H1 (cell line): ENCODE measurements around the gene KCNJ2. TPM values are rescaled to one million over a fixed set of nuclear protein-coding genes. Genes with fewer than 3 reads are reported as not detected.

Source experiments
- CTCF ChIA-PET: fragments of 300-600 bp; sonication (Branson Sonifier 250); formaldehyde crosslinking; loops from one replicate; lab custom pipeline; 2021; ENCODE audit not compliant: partially characterized antibody; lab: Charles Lee
- POLR2A ChIA-PET: fragments of 300-600 bp; sonication (Branson Sonifier 250); formaldehyde crosslinking; loops from one replicate; lab custom pipeline; 2021; ENCODE audit warnings: inconsistent platforms; ENCODE audit not compliant: partially characterized antibody; lab: Charles Lee
- DNase-seq, 2 experiments: peaks; one replicate each; pipeline versions ENCODE4 v3.0.0 to v3.0.0-alpha.2; 2010 to 2022; ENCODE audit warnings: low spot score in 2 of 2, low read depth in 1 of 2, mixed read lengths in 1 of 2
- FAIRE-seq: peaks from 2 replicates; lab custom pipeline; 2011; peaks lifted over from hg19 to GRCh38; lab: Jason Lieb, UNC
- H2AFZ ChIP-seq: 2 replicates; pipeline ENCODE4 v1.8.1; 2012; ENCODE audit warnings: low read length, inconsistent platforms
- H2AK5ac ChIP-seq: 2 replicates; pipeline ENCODE4 v1.6.1; 2013; ENCODE audit warnings: low read depth, low read length
- H2BK120ac ChIP-seq: replicated peaks from 2 replicates; pipeline ENCODE3; 2013; ENCODE audit warnings: low read depth, low read length, inconsistent platforms
- H2BK12ac ChIP-seq: 2 replicates; pipeline ENCODE4 v1.6.1; 2013; ENCODE audit warnings: low read depth, low read length
- H2BK15ac ChIP-seq: 2 replicates; pipeline ENCODE4 v1.6.1; 2013; ENCODE audit warnings: low read length
- H2BK20ac ChIP-seq: 2 replicates; pipeline ENCODE4 v1.6.1; 2013; ENCODE audit warnings: low read length
- H2BK5ac ChIP-seq: 2 replicates; pipeline ENCODE4 v1.6.1; 2013; ENCODE audit warnings: low read depth, low read length
- H3K14ac ChIP-seq: 2 replicates; pipeline ENCODE4 v1.6.1; 2013; ENCODE audit warnings: inconsistent platforms; ENCODE audit not compliant: insufficient read length
- H3K18ac ChIP-seq: 2 replicates; pipeline ENCODE4 v1.6.1; 2013; ENCODE audit warnings: low read length; ENCODE audit errors: extremely low read depth
- H3K23ac ChIP-seq: 2 replicates; pipeline ENCODE4 v1.6.1; 2013; ENCODE audit warnings: inconsistent platforms; ENCODE audit not compliant: insufficient read length
- H3K23me2 ChIP-seq: 2 replicates; pipeline ENCODE4 v1.6.1; 2013; ENCODE audit warnings: low read depth, low read length
- H3K27ac ChIP-seq: 2 replicates; pipeline ENCODE4 v1.6.1; 2011; ENCODE audit warnings: low read depth, low read length, inconsistent platforms
- H3K27me3 ChIP-seq, 4 experiments: replicated peaks in 1 of 4; 1 replicate in 1 of 4; 2 replicates in 3 of 4; pipeline versions ENCODE4 v1.6.1 to v1.8.1; 2011 to 2013; ENCODE audit warnings: low read length in 3 of 4, mild to moderate bottlenecking in 3 of 4, inconsistent platforms in 2 of 4, mixed read lengths in 2 of 4, moderate library complexity in 1 of 4; ENCODE audit not compliant: control insufficient read depth in 3 of 4, insufficient read depth in 3 of 4; ENCODE audit errors: extremely low read depth in 1 of 4
- H3K36me3 ChIP-seq, 4 experiments: 2 replicates each; pipeline versions ENCODE4 v1.6.1 to v1.8.1; 2011 to 2013; ENCODE audit warnings: mild to moderate bottlenecking in 4 of 4, low read length in 3 of 4, moderate library complexity in 2 of 4, control low read depth in 1 of 4, inconsistent platforms in 1 of 4; ENCODE audit not compliant: insufficient read depth in 4 of 4, control insufficient read depth in 2 of 4
- H3K4ac ChIP-seq: replicated peaks from 2 replicates; pipeline ENCODE3; 2013; ENCODE audit warnings: low read length, low read depth, mixed read lengths, inconsistent platforms; ENCODE audit not compliant: insufficient read length
- H3K4me1 ChIP-seq, 4 experiments: replicated peaks in 1 of 4; 1 replicate in 1 of 4; 2 replicates in 3 of 4; pipeline versions ENCODE4 v1.6.1 to v1.8.1; 2011 to 2013; ENCODE audit warnings: low read length in 3 of 4, inconsistent platforms in 2 of 4, mixed read lengths in 1 of 4; ENCODE audit not compliant: insufficient read depth in 4 of 4, control insufficient read depth in 3 of 4
- H3K4me2 ChIP-seq, 2 experiments: 2 replicates each; pipeline versions ENCODE4 v1.6.1 to v1.8.1; 2011 to 2013; ENCODE audit warnings: low read depth in 2 of 2, low read length in 2 of 2, control low read depth in 1 of 2, inconsistent platforms in 1 of 2, mild to moderate bottlenecking in 1 of 2; ENCODE audit not compliant: insufficient read depth in 1 of 2
- H3K4me3 ChIP-seq, 4 experiments: fragments of 200-600, 300-600 bp in 1 of 4; sonication (generic), shearing (Covaris generic), sonication (Bioruptor Twin) in 1 of 4; 2 replicates each; pipeline versions ENCODE4 v1.5.1 to v1.8.1; 2011 to 2016; ENCODE audit warnings: low read length in 4 of 4, low read depth in 3 of 4, control low read depth in 2 of 4, inconsistent platforms in 2 of 4, mild to moderate bottlenecking in 2 of 4, mixed read lengths in 1 of 4, moderate library complexity in 1 of 4; ENCODE audit not compliant: insufficient read depth in 2 of 4; ENCODE audit errors: extremely low read depth in 1 of 4
- H3K56ac ChIP-seq: replicated peaks from 2 replicates; pipeline ENCODE3; 2013; ENCODE audit warnings: low read depth, mild to moderate bottlenecking, mixed read lengths, low read length, inconsistent platforms; ENCODE audit not compliant: insufficient read length
- H3K79me1 ChIP-seq: 2 replicates; pipeline ENCODE4 v1.6.1; 2013; ENCODE audit warnings: low read depth, low read length, control low read depth
- H3K79me2 ChIP-seq, 2 experiments: 2 replicates each; pipeline versions ENCODE4 v1.6.1 to v1.8.1; 2012 to 2013; ENCODE audit warnings: low read length in 2 of 2, mild to moderate bottlenecking in 2 of 2, inconsistent platforms in 1 of 2; ENCODE audit not compliant: insufficient read depth in 2 of 2, control insufficient read depth in 1 of 2
- H3K9ac ChIP-seq, 4 experiments: replicated peaks in 1 of 4; 1 replicate in 1 of 4; 2 replicates in 3 of 4; pipeline versions ENCODE4 v1.6.1 to v1.8.1; 2011 to 2013; ENCODE audit warnings: low read depth in 3 of 4, low read length in 3 of 4, control low read depth in 2 of 4, mild to moderate bottlenecking in 2 of 4, moderate library complexity in 2 of 4, inconsistent platforms in 1 of 4; ENCODE audit errors: extremely low read depth in 1 of 4
- H3K9me3 ChIP-seq, 2 experiments: 2 replicates each; pipeline versions ENCODE4 v1.6.1 to v1.8.1; 2012 to 2013; ENCODE audit warnings: mild to moderate bottlenecking in 2 of 2, moderate library complexity in 2 of 2, control low read depth in 1 of 2, inconsistent platforms in 1 of 2, low read depth in 1 of 2, low read length in 1 of 2, mixed read lengths in 1 of 2; ENCODE audit not compliant: insufficient read depth in 2 of 2
- H4K20me1 ChIP-seq, 2 experiments: replicated peaks in 1 of 2; 2 replicates each; pipeline versions ENCODE3 to v1.8.1; 2011 to 2013; ENCODE audit warnings: inconsistent platforms in 2 of 2, low read length in 2 of 2, mild to moderate bottlenecking in 1 of 2; ENCODE audit not compliant: insufficient read depth in 2 of 2, control insufficient read depth in 1 of 2
- H4K5ac ChIP-seq: 2 replicates; pipeline ENCODE4 v1.6.1; 2013; ENCODE audit warnings: low read length, low read depth, mixed read lengths, inconsistent platforms; ENCODE audit not compliant: insufficient read length
- H4K8ac ChIP-seq: 2 replicates; pipeline ENCODE4 v1.8.0; 2013; ENCODE audit warnings: mild to moderate bottlenecking, moderate library complexity, low read length, inconsistent platforms; ENCODE audit not compliant: insufficient read depth; ENCODE audit errors: extremely low read depth
- H4K91ac ChIP-seq: replicated peaks from 2 replicates; pipeline ENCODE3; 2013; ENCODE audit warnings: low read length, mixed read lengths, inconsistent platforms; ENCODE audit not compliant: insufficient read length
- CHD1 ChIP-seq: IDR thresholded peaks from 2 replicates; pipeline ENCODE4 v1.6.1; 2012; ENCODE audit warnings: low read depth, low read length, improper control_type of control experiment
- EP300 ChIP-seq, 2 experiments: IDR thresholded peaks; 1 replicate in 1 of 2; 2 replicates in 1 of 2; pipeline ENCODE4 v1.6.1; 2011 to 2012; ENCODE audit warnings: low read depth in 2 of 2, low read length in 2 of 2, mild to moderate bottlenecking in 2 of 2, borderline replicate concordance in 1 of 2, inconsistent platforms in 1 of 2, moderate library complexity in 1 of 2
- GABPA ChIP-seq: IDR thresholded peaks from 2 replicates; pipeline ENCODE4 v1.6.1; 2011; ENCODE audit warnings: mild to moderate bottlenecking, low read length, moderate library complexity, borderline replicate concordance; ENCODE audit not compliant: insufficient read depth
- GTF2F1 ChIP-seq: IDR thresholded peaks from 2 replicates; pipeline ENCODE4 v1.6.1; 2012; ENCODE audit warnings: low read depth, low read length, improper control_type of control experiment, borderline replicate concordance
- HDAC6 ChIP-seq: IDR thresholded peaks from one replicate; pipeline ENCODE4 v1.7.1; 2012; ENCODE audit warnings: low read depth, mild to moderate bottlenecking, inconsistent platforms, low read length, moderate library complexity
- JUN ChIP-seq: IDR thresholded peaks from 2 replicates; pipeline ENCODE4 v1.6.1; 2011; ENCODE audit warnings: low read depth, mild to moderate bottlenecking, improper control_type of control experiment, low read length
- KDM5A ChIP-seq: fragments of 200-600 bp; IDR thresholded peaks from 2 replicates; pipeline ENCODE4 v1.7.1; 2012; ENCODE audit warnings: mild to moderate bottlenecking, low read length, inconsistent platforms, mixed read lengths
- RXRA ChIP-seq: IDR thresholded peaks from 2 replicates; pipeline ENCODE4 v1.6.1; 2011; ENCODE audit warnings: low read depth, mild to moderate bottlenecking, low read length, moderate library complexity; ENCODE audit not compliant: insufficient read depth
- SIN3A ChIP-seq, 2 experiments: IDR thresholded peaks in 1 of 2; conservative IDR thresholded peaks in 1 of 2; 2 replicates each; pipeline ENCODE4 v1.6.1; 2011 to 2012; ENCODE audit warnings: low read length in 2 of 2, improper control_type of control experiment in 1 of 2, low read depth in 1 of 2, mild to moderate bottlenecking in 1 of 2
- SIRT6 ChIP-seq: IDR thresholded peaks from one replicate; pipeline ENCODE4 v1.7.1; 2012; ENCODE audit warnings: low read length, inconsistent platforms
- SP2 ChIP-seq: IDR thresholded peaks from 2 replicates; pipeline ENCODE4 v1.6.1; 2012; ENCODE audit warnings: mild to moderate bottlenecking, low read length, inconsistent platforms
- YY1 ChIP-seq: IDR thresholded peaks from 2 replicates; pipeline ENCODE4 v1.6.1; 2011; ENCODE audit warnings: low read depth, mild to moderate bottlenecking, low read length
- WGBS, 2 experiments: shearing (Covaris generic) in 1 of 2; methylation state at CpG; one replicate each; pipeline versions ENCODE4 v1.1.6 to v1.1.7; 2013 to 2015; ENCODE audit warnings: low lambda C conversion rate in 2 of 2, mixed read lengths in 2 of 2, inconsistent platforms in 1 of 2, low coverage in 1 of 2, missing lambda C conversion rate in 1 of 2; ENCODE audit not compliant: insufficient replicate concordance in 2 of 2, insufficient coverage in 1 of 2, insufficient read length in 1 of 2; ENCODE audit errors: extremely low coverage in 1 of 2, missing lambda C conversion rate in 1 of 2; 5-methylcytosine and 5-hydroxymethylcytosine counted together
- polyA plus RNA-seq, 7 experiments: library from polyadenylated mRNA; depleted of rRNA in 3 of 7; stranded (reverse) in 5 of 7; unstranded in 2 of 7; fragments of >200 nt in 5 of 7; fragments of 200-250 nt in 2 of 7; gene quantifications; 1 replicate in 5 of 7; 2 replicates in 1 of 7; 4 replicates in 1 of 7; pipeline versions ENCODE4 v1.2.1 to v1.2.3, GENCODE V29; 2011 to 2013; ENCODE audit warnings: missing spikeins in 2 of 7, mixed read lengths in 2 of 7
- total RNA-seq: library from RNA; stranded (reverse); fragmentation: NEBNext Ultra II Directional; extraction: Animal tissue kit (Norgen Biotek cat#: 25700); gene quantifications from 2 replicates; pipeline ENCODE4 v1.2.1, GENCODE V29; 2021

Gene KCNJ2
- total and polyA plus RNA-seq, 2 of the 8 experiments (the other 6 are each of a cell fraction or from before 2014, with no cell fraction given): 0.23 to 0.76 TPM

- Histone ChIP-seq H4K8ac (no peak overlapping the region), H3K79me2 (no peaks in the 10 kb centered on the region), H2BK15ac (no peak overlapping the region), H3K9me3 (no peaks in the 10 kb centered on the region), H3K18ac (no peak overlapping the region), H3K27ac (no peak overlapping the region), H2AK5ac (no peak overlapping the region), H3K56ac (no peak overlapping the region), H3K27me3 (no peaks in the 10 kb centered on the region), H4K5ac (no peak overlapping the region), H4K91ac (no peak overlapping the region), H2AFZ (no peak overlapping the region), H3K79me1 (no peaks in the 10 kb centered on the region), H2BK20ac (no peak overlapping the region), H3K23ac (no peak overlapping the region), H3K4me1 (no peaks in the 10 kb centered on the region), H3K4ac (no peak overlapping the region), H4K20me1 (no peaks in the 10 kb centered on the region), H3K4me3 (no peak overlapping the region), H3K14ac (no peak overlapping the region), H3K9ac (no peak overlapping the region), H3K23me2 (no peaks in the 10 kb centered on the region), H3K4me2 (no peak overlapping the region), H2BK5ac (no peak overlapping the region), H3K36me3 (no peaks in the 10 kb centered on the region), H2BK120ac (no peak overlapping the region), H2BK12ac (no peak overlapping the region)
- 100% methylated on average over 3 of the region's 3 CpGs; no CpG with 5 or more reads in 1 of the 2 experiments for WGBS, 2 experiments
- POLR2A ChIA-PET: no interaction called here
- CTCF ChIA-PET: interaction anchor here (2.0 kb wide), 1 partner anchor 546 kb away, joined by 6 read pairs; no protein-coding TSS in a partner anchor
- DNase-seq (no peak), FAIRE-seq (no peak)
- TF ChIP-seq JUN (no peak), GTF2F1 (no peak), SP2 (no peak), RXRA (no peak), HDAC6 (no peak), CHD1 (no peak), SIN3A (conservative IDR thresholded peaks at IDR 0.05 in 1 of 2, IDR thresholded peaks at IDR 0.05 in 1 of 2; ENCODE audit: low read depth in 1 of 2, low read length in 2 of 2) (no peak), KDM5A (no peak), GABPA (no peak), YY1 (no peak), SIRT6 (no peak), EP300 (IDR thresholded peaks at IDR 0.05; ENCODE audit: borderline replicate concordance in 1 of 2, low read depth in 2 of 2, low read length in 2 of 2) (no peak)
These were observed 16.1 kb upstream of the KCNJ2 start for GRCh38 chr17:70153210-70153609.
